ENCODE data around the gene KLK14.

The KLK14 gene

GRCh38 chr19:51121257-51121656, 38.6 kb upstream of the KLK14 start:
- H3K4me3 ChIP-seq (ENCODE audit: control insufficient read depth, low read depth, low read length) = no peak overlapping the region
- DNase-seq (ENCODE audit: low read depth) = no peak
- TF ChIP-seq CTCF (conservative IDR thresholded peaks at IDR 0.05; ENCODE audit: control insufficient read depth, insufficient read depth, low read depth, low read length) = no peak

- no peak overlapping the region for H3K4me3 ChIP-seq (ENCODE audit: control insufficient read depth, low read depth, low read length)
- DNase-seq (ENCODE audit: low read depth) = no peak
- TF ChIP-seq CTCF (conservative IDR thresholded peaks at IDR 0.05; ENCODE audit: control insufficient read depth, insufficient read depth, low read depth, low read length) = no peak
Measured at GRCh38 chr19:51120160-51120559, 37.5 kb upstream of the KLK14 start.

DNA sequence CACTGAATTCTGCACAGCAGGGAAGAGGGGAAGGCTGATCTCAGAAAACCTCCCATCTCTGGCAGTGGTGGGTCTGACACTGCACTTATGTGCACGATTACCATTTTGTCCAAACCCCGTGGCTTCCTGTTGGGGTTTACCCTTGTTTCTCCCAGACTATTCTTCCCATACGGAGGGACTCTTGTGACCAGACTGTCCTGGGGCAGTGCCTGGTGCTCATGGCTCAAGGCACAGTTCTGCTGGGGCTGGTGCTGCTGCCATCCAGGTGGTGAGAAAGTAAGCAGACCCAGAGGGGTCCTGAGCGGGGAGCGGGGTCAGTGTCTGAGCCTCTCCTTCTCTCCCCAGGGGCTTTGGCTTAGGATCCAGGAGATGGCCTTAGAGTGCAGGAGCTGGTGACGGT, 36.9 kb upstream of the KLK14 start:
- no peak overlapping the region for H3K4me3 ChIP-seq (ENCODE audit: control insufficient read depth, low read depth, low read length)
- DNase-seq (ENCODE audit: low read depth) = no peak
- no peak for TF ChIP-seq CTCF (conservative IDR thresholded peaks at IDR 0.05; ENCODE audit: control insufficient read depth, insufficient read depth, low read depth, low read length)

DNA sequence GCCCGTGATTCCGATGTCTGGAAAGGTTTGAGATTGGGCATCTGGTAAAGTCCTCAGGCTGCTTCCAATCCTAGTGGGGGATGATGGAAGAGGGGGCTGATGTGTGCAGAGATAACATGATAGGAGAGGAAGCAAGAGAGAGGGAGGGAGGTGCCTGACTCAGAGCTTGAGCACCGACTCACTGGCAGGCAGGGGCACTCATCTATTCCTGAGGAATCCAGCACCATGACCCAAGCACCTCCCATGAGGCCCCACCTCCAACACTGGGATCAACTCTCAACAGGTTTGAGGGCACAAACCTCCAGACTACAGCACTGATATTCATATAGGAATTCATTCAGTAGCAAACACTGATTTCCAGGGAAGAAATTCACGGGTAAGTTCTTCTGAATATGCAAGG, 36.4 kb upstream of the KLK14 start:
- no peak overlapping the region for H3K4me3 ChIP-seq (ENCODE audit: control insufficient read depth, low read depth, low read length)
- TF ChIP-seq CTCF (conservative IDR thresholded peaks at IDR 0.05; ENCODE audit: control insufficient read depth, insufficient read depth, low read depth, low read length) = no peak
- no peak for DNase-seq (ENCODE audit: low read depth)

- TF ChIP-seq CTCF (conservative IDR thresholded peaks at IDR 0.05; ENCODE audit: control insufficient read depth, insufficient read depth, low read depth, low read length) = no peak
- H3K4me3 ChIP-seq (ENCODE audit: control insufficient read depth, low read depth, low read length) = no peak overlapping the region
- DNase-seq (ENCODE audit: low read depth) = no peak
Measured at GRCh38 chr19:51116736-51117286, 34.1 kb upstream of the KLK14 start.

DNA sequence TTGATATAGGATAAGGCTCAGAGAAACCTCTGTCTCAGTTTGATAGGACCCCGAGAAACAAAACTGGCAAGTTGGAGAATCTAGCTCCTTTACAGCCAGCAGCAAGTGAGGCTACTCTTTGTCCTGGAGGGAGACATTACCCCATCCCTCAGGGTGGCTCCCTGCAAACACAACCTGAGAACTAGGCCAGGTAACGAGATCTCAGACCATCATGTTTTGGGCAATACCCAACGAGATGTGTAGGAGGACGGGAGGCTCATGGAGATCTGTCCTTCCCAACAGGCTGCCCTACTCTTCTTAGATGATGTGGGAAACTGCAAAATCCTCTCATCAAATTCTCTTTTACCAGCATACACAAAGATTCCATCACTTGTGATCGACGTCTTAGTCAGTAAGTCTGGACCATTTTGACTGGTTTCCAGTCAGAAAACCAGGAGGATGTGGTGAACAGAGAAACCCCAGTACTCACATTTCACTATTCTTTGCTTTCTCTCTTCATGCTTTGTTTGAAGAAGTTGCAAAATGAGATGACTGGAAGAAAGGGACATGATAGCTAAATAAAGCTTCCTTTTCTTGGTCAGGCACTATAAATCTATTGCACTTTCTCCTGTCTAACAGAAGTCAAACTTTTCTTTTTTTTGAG, 31.5 kb upstream of the KLK14 start:
- no peak for DNase-seq (ENCODE audit: low read depth)
- H3K4me3 ChIP-seq (ENCODE audit: control insufficient read depth, low read depth, low read length) = no peak overlapping the region

More for the DNA sequence above, 31.5 kb upstream of the KLK14 start:
- no peak for TF ChIP-seq CTCF (conservative IDR thresholded peaks at IDR 0.05; ENCODE audit: control insufficient read depth, insufficient read depth, low read depth, low read length)

All from fibroblast of mammary gland (primary cell).